Upper lobe of right lung (tissue), 1 donor: ENCODE measurements around the gene SCP2. TPM values are rescaled to one million over a fixed set of nuclear protein-coding genes. Genes with fewer than 3 reads are reported as not detected.

ENCODE experiments used
- ATAC-seq: fragments of 200-7000 bp; cut with Tn5 transposase; one replicate; pipeline ENCODE4 v1.9.1; 2020; ENCODE audit warnings: mild to moderate bottlenecking, moderate library complexity
- DNase-seq: peaks from one replicate; pipeline ENCODE4 v3.0.0-alpha.2; 2020
- H3K27ac ChIP-seq: fragments of 200-600 bp; one replicate; pipeline ENCODE4 v1.8.0; 2022
- H3K27me3 ChIP-seq: fragments of 200-600 bp; one replicate; pipeline ENCODE4 v1.8.0; 2022; ENCODE audit warnings: mild to moderate bottlenecking
- H3K36me3 ChIP-seq: fragments of 200-600 bp; one replicate; pipeline ENCODE4 v1.8.0; 2022
- H3K4me1 ChIP-seq: fragments of 200-600 bp; one replicate; pipeline ENCODE4 v1.8.0; 2022
- H3K4me3 ChIP-seq: fragments of 200-600 bp; one replicate; pipeline ENCODE4 v1.8.0; 2022; ENCODE audit warnings: mild to moderate bottlenecking
- H3K9me3 ChIP-seq: fragments of 200-600 bp; one replicate; pipeline ENCODE4 v1.8.0; 2022
- CTCF ChIP-seq: fragments of 200-600 bp; IDR thresholded peaks from one replicate; pipeline ENCODE4 v1.8.0; 2022; ENCODE audit warnings: antibody characterized with exemption
- intact Hi-C: fragments of 100-400 bp; cut with DNase I; formaldehyde crosslinking; loops from one replicate; pipeline ENCODE4 v1.11.0; 2022
- total RNA-seq: library from RNA; stranded (reverse); fragmentation: NEBNext Ultra II Directional; extraction: Animal tissue kit (Norgen Biotek cat#: 25700); gene quantifications from one replicate; pipeline ENCODE4 v1.2.1, GENCODE V29; 2021
- donor health status: DM: no; HTN: yes; CAD: no; lungs with severe emphysema.

Gene SCP2
- total RNA-seq, 1 donor from 2014 or later, result 140 TPM

DNA sequence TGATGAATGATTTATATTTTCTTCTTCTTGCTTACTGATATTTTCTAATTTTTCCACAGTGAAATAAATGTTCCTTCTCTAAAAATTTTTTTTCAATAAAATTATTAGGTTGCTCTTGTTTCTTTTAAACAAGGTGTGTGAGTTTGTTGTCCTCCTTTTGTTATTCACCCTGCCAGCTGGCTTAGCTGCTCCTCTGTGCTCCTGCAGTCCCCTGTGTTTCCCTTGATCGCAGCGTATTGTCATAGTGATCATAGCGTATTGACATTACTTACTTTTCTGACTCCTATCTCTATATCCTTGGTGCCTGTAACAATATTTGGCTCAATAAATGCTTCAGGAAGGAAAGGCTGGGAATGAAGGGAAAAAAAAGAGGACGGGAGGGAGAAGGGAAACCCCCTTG lies 110.1 kb downstream of the SCP2 start:
- no peak overlapping the region for H3K27ac ChIP-seq
- ATAC-seq (no peak), DNase-seq (no peak)
- no peaks in the 10 kb centered on the region for H3K27me3 ChIP-seq
- no peaks in the 10 kb centered on the region for H3K4me1 ChIP-seq
- no peak for TF ChIP-seq CTCF
- H3K9me3 ChIP-seq, result no peaks in the 10 kb centered on the region
- intact Hi-C loops, result no loop called here
- no peak overlapping the region for H3K4me3 ChIP-seq
- H3K36me3 ChIP-seq, result peaks cover 29% of the 10 kb centered on the region

DNA sequence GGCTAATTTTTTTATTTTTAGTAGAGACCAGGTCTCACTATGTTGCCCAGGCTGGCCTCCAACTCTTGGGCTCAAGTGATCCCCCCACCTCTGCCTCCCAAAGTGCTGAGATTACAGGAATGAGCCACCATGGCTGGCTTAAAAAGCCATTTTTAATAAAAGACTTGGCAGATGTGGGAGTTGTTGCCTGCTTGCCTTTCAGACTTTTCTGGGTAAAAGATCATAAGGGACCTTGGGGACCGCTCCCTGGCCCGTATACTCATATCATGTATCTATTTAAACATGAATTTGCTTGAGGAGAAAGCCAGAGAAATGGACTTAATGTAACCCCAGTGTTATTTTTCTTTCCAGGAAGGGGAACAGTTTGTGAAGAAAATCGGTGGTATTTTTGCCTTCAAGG lies 111.5 kb downstream of the SCP2 start:
- no peak overlapping the region for H3K27ac ChIP-seq
- intact Hi-C loops, result no loop called here
- no peaks in the 10 kb centered on the region for H3K27me3 ChIP-seq
- H3K36me3 ChIP-seq, result peaks cover 24% of the 10 kb centered on the region
- H3K4me1 ChIP-seq, result no peaks in the 10 kb centered on the region
- ATAC-seq, result no peak
- no peak for TF ChIP-seq CTCF
- DNase-seq, result no peak
- no peak overlapping the region for H3K4me3 ChIP-seq
- H3K9me3 ChIP-seq, result no peaks in the 10 kb centered on the region

DNA sequence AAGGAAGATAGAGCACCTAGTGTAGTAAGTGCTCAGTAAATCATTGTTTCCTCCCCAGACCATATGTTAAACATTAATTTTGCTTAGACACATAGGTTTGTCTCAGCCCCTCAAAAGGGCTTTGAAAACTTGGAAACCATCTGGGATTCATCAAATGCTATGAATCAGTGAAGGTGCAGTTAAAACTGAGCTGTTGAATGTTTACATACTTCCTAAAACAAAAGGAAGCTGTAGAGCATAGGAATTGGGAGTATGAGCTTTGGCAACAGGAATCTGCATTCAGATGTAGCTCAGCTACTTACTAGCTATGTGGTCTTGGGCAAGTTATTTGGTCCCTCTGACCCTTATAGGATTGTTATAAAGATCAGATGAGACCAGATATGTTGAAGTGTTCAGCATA lies 116.2 kb downstream of the SCP2 start:
- peaks cover 7% of the 10 kb centered on the region for H3K4me1 ChIP-seq
- H3K27me3 ChIP-seq, result no peaks in the 10 kb centered on the region
- intact Hi-C loops, result no loop called here
- TF ChIP-seq CTCF, result no peak
- no peaks in the 10 kb centered on the region for H3K9me3 ChIP-seq
- ATAC-seq (no peak), DNase-seq (no peak)
- peaks cover 26% of the 10 kb centered on the region for H3K36me3 ChIP-seq
- no peak overlapping the region for H3K27ac ChIP-seq
- no peak overlapping the region for H3K4me3 ChIP-seq

- no peak overlapping the region for H3K4me3 ChIP-seq
- intact Hi-C loops, result no loop called here
Measured at GRCh38 chr1:53044926-53045325, 117.8 kb downstream of the SCP2 start.

DNA sequence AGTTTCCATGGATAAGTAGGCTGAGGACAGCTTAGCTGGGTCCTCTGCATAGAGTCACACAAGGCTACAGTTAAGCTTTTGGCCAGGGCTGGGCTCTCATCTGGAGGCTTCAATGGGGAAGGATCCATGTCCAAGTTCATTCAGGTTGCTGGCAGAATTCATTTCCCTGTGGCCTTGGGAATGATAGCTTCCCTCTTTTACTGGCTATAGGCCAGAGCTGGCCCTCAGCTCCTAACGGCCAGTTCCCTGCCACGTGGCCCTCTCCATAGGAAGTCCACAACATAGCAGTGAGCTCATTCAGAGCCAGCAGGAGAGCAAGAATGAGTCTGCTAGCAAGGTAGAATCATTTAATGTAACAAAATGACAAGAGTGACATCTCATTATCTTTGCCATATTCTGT lies 119.9 kb downstream of the SCP2 start:
- DNase-seq (no peak), ATAC-seq (peak; percentile 41)
- Histone ChIP-seq H3K9me3 (no peaks in the 10 kb centered on the region), H3K4me1 (peaks cover 19% of the 10 kb centered on the region), H3K36me3 (peaks cover 34% of the 10 kb centered on the region), H3K27ac (no peak overlapping the region), H3K4me3 (no peak overlapping the region), H3K27me3 (no peaks in the 10 kb centered on the region)
- intact Hi-C loops, result no loop called here
- TF ChIP-seq CTCF, result no peak

More at GRCh38 chr1:53044926-53045325, 117.8 kb downstream of the SCP2 start:
- Histone ChIP-seq H3K27ac (no peak overlapping the region), H3K27me3 (no peaks in the 10 kb centered on the region), H3K4me1 (peaks cover 17% of the 10 kb centered on the region), H3K9me3 (no peaks in the 10 kb centered on the region), H3K36me3 (peaks cover 29% of the 10 kb centered on the region)
- no peak for DNase-seq
- no peak for TF ChIP-seq CTCF
- ATAC-seq, result no peak
